GM12878 (cell line): ENCODE measurements around the gene DIAPH2. TPM values are rescaled to one million over a fixed set of nuclear protein-coding genes. Genes with fewer than 3 reads are reported as not detected.

Experiments
- ATAC-seq: fragments of 200-7000 bp; cut with Tn5 transposase; 3 replicates; pipeline ENCODE4 v1.9.1; 2020; ENCODE audit warnings: mild to moderate bottlenecking, moderate library complexity
- BruUV-seq: library from RNA; stranded (reverse); fragments of 400-500 nt; replicated peaks from 2 replicates; lab custom pipeline; 2021; lab: Mats Ljungman, UMichigan
- CTCF ChIA-PET: fragments of 300-600 bp; sonication (Branson Sonifier 250); formaldehyde crosslinking; extraction: SDS; loops from one replicate; lab custom pipeline; 2021; ENCODE audit warnings: inconsistent platforms; lab: Yijun Ruan, JAX
- POLR2A ChIA-PET: fragments of 350-600 bp; formaldehyde crosslinking; extraction: SDS; loops from one replicate; lab custom pipeline; 2021; ENCODE audit warnings: inconsistent platforms; lab: Charles Lee
- RAD21 ChIA-PET: fragments of 300-600 bp; sonication (Branson Sonifier 250); formaldehyde crosslinking; loops from one replicate; lab custom pipeline; 2023; ENCODE audit warnings: antibody characterized with exemption; ENCODE audit not compliant: unreplicated experiment; lab: Charles Lee
- SMC1A ChIA-PET: fragments of 300-600 bp; sonication (Branson Sonifier 250); formaldehyde crosslinking; loops from one replicate; lab custom pipeline; 2023; ENCODE audit not compliant: unreplicated experiment, uncharacterized antibody; lab: Charles Lee
- DNase-seq: peaks from one replicate; pipeline ENCODE4 v3.0.0-alpha.2; 2011; ENCODE audit warnings: low read depth, low spot score
- FAIRE-seq: peaks from 3 replicates; lab custom pipeline; 2011; peaks lifted over from hg19 to GRCh38; lab: Jason Lieb, UNC
- H2AFZ ChIP-seq: 2 replicates; pipeline ENCODE4 v1.6.0; 2011; ENCODE audit warnings: low read depth, low read length, control low read depth; ENCODE audit not compliant: control insufficient read depth
- H3K27ac ChIP-seq: 2 replicates; pipeline ENCODE4 v1.5.1; 2011; ENCODE audit warnings: control low read depth; ENCODE audit not compliant: control insufficient read depth, insufficient read depth
- H3K27me3 ChIP-seq, 2 experiments: replicated peaks in 1 of 2; 2 replicates each; pipeline versions ENCODE4 v1.6.0 to v1.6.1; 2011; ENCODE audit warnings: low read length in 1 of 2; ENCODE audit not compliant: control insufficient read depth in 2 of 2, insufficient read depth in 2 of 2
- H3K36me3 ChIP-seq, 2 experiments: 2 replicates each; pipeline ENCODE4 v1.5.1; 2011; ENCODE audit warnings: low read length in 1 of 2; ENCODE audit not compliant: control insufficient read depth in 2 of 2, insufficient read depth in 2 of 2
- H3K4me1 ChIP-seq: 2 replicates; pipeline ENCODE4 v1.6.1; 2011; ENCODE audit warnings: mild to moderate bottlenecking, low read length, moderate library complexity, mixed read lengths; ENCODE audit not compliant: control insufficient read depth, insufficient read depth
- H3K4me2 ChIP-seq: 2 replicates; pipeline ENCODE4 v1.6.0; 2011; ENCODE audit warnings: control low read depth; ENCODE audit not compliant: control insufficient read depth, insufficient read depth
- H3K4me3 ChIP-seq: fragments of 200-600 bp; sonication (generic); 2 replicates; pipeline ENCODE4 v1.5.1; 2016
- H3K79me2 ChIP-seq: 2 replicates; pipeline ENCODE4 v1.6.0; 2011; ENCODE audit warnings: low read length; ENCODE audit not compliant: control insufficient read depth, insufficient read depth
- H3K9ac ChIP-seq: 2 replicates; pipeline ENCODE4 v1.8.0; 2011; ENCODE audit warnings: low read length, control low read depth, mixed read lengths; ENCODE audit not compliant: control insufficient read depth, insufficient read depth
- H3K9me3 ChIP-seq: replicated peaks from 3 replicates; pipeline ENCODE4 v1.5.1; 2011; ENCODE audit warnings: mild to moderate bottlenecking, low read length; ENCODE audit not compliant: control insufficient read depth, insufficient read depth
- H4K20me1 ChIP-seq: 2 replicates; pipeline ENCODE4 v1.6.0; 2011; ENCODE audit not compliant: control insufficient read depth, insufficient read depth
- ASH2L ChIP-seq: fragments of 300-600, 200-600 bp; sonication (generic); IDR thresholded peaks from 2 replicates; pipeline ENCODE4 v1.6.1; 2017; ENCODE audit warnings: low read depth, mild to moderate bottlenecking, borderline replicate concordance
- CREB1 ChIP-seq: IDR thresholded peaks from 2 replicates; pipeline ENCODE4 v1.6.1; 2012; ENCODE audit warnings: low read depth, mild to moderate bottlenecking, inconsistent platforms
- EED ChIP-seq: sonication (generic); IDR thresholded peaks from 2 replicates; pipeline ENCODE4 v1.6.1; 2016; ENCODE audit warnings: antibody characterized with exemption, low read depth
- EGR1 ChIP-seq, 2 experiments: IDR thresholded peaks; 1 replicate in 1 of 2; 2 replicates in 1 of 2; pipeline ENCODE4 v1.6.1; 2011 to 2012; ENCODE audit warnings: low read depth in 2 of 2, low read length in 2 of 2, borderline replicate concordance in 1 of 2, mild to moderate bottlenecking in 1 of 2, moderate library complexity in 1 of 2
- HCFC1 ChIP-seq: fragments of 150-350 bp; IDR thresholded peaks from 2 replicates; pipeline ENCODE4 v1.6.1; 2014; ENCODE audit warnings: low read length
- IRF4 ChIP-seq: IDR thresholded peaks from 2 replicates; pipeline ENCODE4 v1.6.1; 2011; ENCODE audit warnings: low read depth, low read length
- JUND ChIP-seq: IDR thresholded peaks from 2 replicates; pipeline ENCODE4 v1.6.1; 2012; ENCODE audit warnings: low read depth, mild to moderate bottlenecking, low read length, improper control_type of control experiment, moderate library complexity
- KLF5 ChIP-seq: fragments of 450-650 bp; IDR thresholded peaks from 2 replicates; pipeline ENCODE4 v1.6.1; 2014; ENCODE audit warnings: mild to moderate bottlenecking; ENCODE audit not compliant: partially characterized antibody
- MTA2 ChIP-seq: fragments of 450-650 bp; IDR thresholded peaks from 2 replicates; pipeline ENCODE4 v1.6.1; 2016; ENCODE audit warnings: low read depth, mild to moderate bottlenecking, moderate library complexity
- RB1 ChIP-seq: fragments of 450-650 bp; formaldehyde crosslinking; IDR thresholded peaks from 2 replicates; pipeline ENCODE4 v1.6.1; 2017; ENCODE audit warnings: mild to moderate bottlenecking, borderline replicate concordance
- SREBF2 ChIP-seq: IDR thresholded peaks from 2 replicates; pipeline ENCODE4 v1.6.1; 2012; ENCODE audit warnings: mild to moderate bottlenecking, low read length
- USF1 ChIP-seq: IDR thresholded peaks from 2 replicates; pipeline ENCODE4 v1.6.1; 2011; ENCODE audit warnings: borderline replicate concordance, low read depth, mild to moderate bottlenecking, moderate library complexity, mixed read lengths, low read length; ENCODE audit not compliant: insufficient read depth; ENCODE audit errors: extremely low read length
- WRNIP1 ChIP-seq: IDR thresholded peaks from 2 replicates; pipeline ENCODE4 v1.6.1; 2011; ENCODE audit warnings: low read depth, low read length, improper control_type of control experiment, borderline replicate concordance
- YBX1 ChIP-seq: fragments of 450-650 bp; IDR thresholded peaks from 2 replicates; pipeline ENCODE4 v1.6.1; 2016; ENCODE audit warnings: antibody characterized with exemption
- ZBTB11 ChIP-seq: fragments of 450-650 bp; formaldehyde crosslinking; IDR thresholded peaks from 2 replicates; pipeline ENCODE4 v1.5.0; 2022; ENCODE audit warnings: mild to moderate bottlenecking, missing genetic modification characterization
- ZNF274 ChIP-seq: IDR thresholded peaks from one replicate; pipeline ENCODE4 v1.8.0; 2011; ENCODE audit not compliant: insufficient read length, insufficient read depth
- WGBS: methylation state at CpG from one replicate; pipeline ENCODE4 v1.1.6; 2016; ENCODE audit warnings: low lambda C conversion rate; ENCODE audit not compliant: insufficient replicate concordance, insufficient coverage; ENCODE audit errors: missing lambda C conversion rate; 5-methylcytosine and 5-hydroxymethylcytosine counted together
- in situ Hi-C: fragments of 300-500 bp; cut with MboI; formaldehyde crosslinking; loops from 9 replicates; pipeline ENCODE4 v1.14.3; 2018; ENCODE audit warnings: mixed read lengths
- intact Hi-C: fragments of 100-400 bp; cut with micrococcal nuclease; formaldehyde crosslinking; loops from one replicate; pipeline ENCODE4 v1.14.2; 2022; ENCODE audit not compliant: unreplicated experiment
- polyA plus RNA-seq, 11 experiments: library from polyadenylated mRNA; depleted of rRNA in 4 of 11; unstranded in 6 of 11; stranded (reverse) in 5 of 11; fragments of >200 nt; fragmentation: Nextera tagmentation in 4 of 11; fragmentation: Illumina TruSeq in 1 of 11; extraction: Ambion mirVana in 4 of 11; extraction: Trizol in 1 of 11; gene quantifications; 1 replicate in 1 of 11; 2 replicates in 10 of 11; pipeline versions ENCODE4 v1.2.1 to v1.2.3, GENCODE V29; 2011 to 2016; ENCODE audit warnings: inconsistent platforms in 2 of 11, missing spikeins in 2 of 11, low read depth in 1 of 11
- total RNA-seq, 4 experiments: library from RNA; depleted of rRNA in 3 of 4; stranded (reverse); fragments of >200 nt in 3 of 4; fragmentation: Illumina TruSeq in 1 of 4; extraction: Trizol in 1 of 4; gene quantifications; 2 replicates each; pipeline versions ENCODE4 v1.2.1 to v1.2.3, GENCODE V29; 2013 to 2021

The DIAPH2 gene
- total and polyA plus RNA-seq, 10 of the 15 experiments (the other 5 are each of a cell fraction or from before 2014, with no cell fraction given), result 2.2 to 16.6 (median 8.8) TPM

- TF ChIP-seq MTA2 (peak; percentile 40; the same call in 1 of the 2 replicates), HCFC1 (no peak), EED (no peak)
These were observed 641.8 kb downstream of the DIAPH2 start (continued) for GRCh38 chrX:97326456-97326855.

GRCh38 chrX:97328853-97329390 is 644.3 kb downstream of the DIAPH2 start:
- Histone ChIP-seq H3K4me1 (no peaks in the 10 kb centered on the region), H3K4me3 (no peak overlapping the region), H3K36me3 (no peaks in the 10 kb centered on the region), H3K79me2 (no peaks in the 10 kb centered on the region), H2AFZ (no peak overlapping the region), H3K27me3 (no peaks in the 10 kb centered on the region), H3K27ac (no peak overlapping the region), H3K9me3 (no peaks in the 10 kb centered on the region), H4K20me1 (no peaks in the 10 kb centered on the region), H3K9ac (no peak overlapping the region), H3K4me2 (no peak overlapping the region)
- no TSS peak for BruUV-seq
- in situ Hi-C loops (no loop called here), intact Hi-C loops (loop anchor here (1.0 kb wide), 1 partner anchor 69 kb away; no protein-coding TSS in a partner anchor)
- DNase-seq (no peak), FAIRE-seq (no peak), ATAC-seq (no peak)
- ChIA-PET RAD21 (no interaction called here), CTCF (no interaction called here), POLR2A (no interaction called here), SMC1A (interaction anchor here (1.2 kb wide), 1 partner anchor 14 kb away, joined by 4 read pairs; no protein-coding TSS in a partner anchor)
- 100% methylated on average over 1 of the region's 1 CpG for WGBS
- no peak for TF ChIP-seq ZBTB11 (CRISPR knock-in tag)
- TF ChIP-seq JUND, result no peak
- no peak for TF ChIP-seq RB1
- no peak for TF ChIP-seq YBX1
- TF ChIP-seq USF1, result no peak
- no peak for TF ChIP-seq ASH2L
- TF ChIP-seq EGR1 (IDR thresholded peaks at IDR 0.05; ENCODE audit: borderline replicate concordance in 1 of 2, low read depth in 2 of 2, low read length in 2 of 2), result no peak
- no peak for TF ChIP-seq WRNIP1
- no peak for TF ChIP-seq CREB1
- TF ChIP-seq ZNF274, result no peak
- no peak for TF ChIP-seq IRF4
- TF ChIP-seq KLF5, result no peak
- TF ChIP-seq SREBF2, result no peak
